Vagina (tissue), 2 donors: ENCODE measurements around the gene RYR1.

Experiments
- CTCF ChIP-seq, 3 experiments: fragments of 450-650 bp in 2 of 3; fragments of 200-600 bp in 1 of 3; sonication (generic) in 1 of 3; IDR thresholded peaks; one replicate each; pipeline ENCODE4 v1.5.1; 2017 to 2019; ENCODE audit warnings: antibody characterized with exemption in 3 of 3, mild to moderate bottlenecking in 2 of 3, moderate library complexity in 2 of 3
- POLR2A ChIP-seq, 2 donors: fragments of 450-650 bp; IDR thresholded peaks; one replicate each; pipeline ENCODE4 v1.6.1; 2017; ENCODE audit warnings: antibody characterized with exemption in 2 of 2, mild to moderate bottlenecking in 2 of 2, moderate library complexity in 2 of 2
- POLR2AphosphoS5 ChIP-seq, 2 donors: sonication (generic); formaldehyde crosslinking; IDR thresholded peaks; one replicate each; pipeline ENCODE4 v1.9.0; 2017; ENCODE audit warnings: antibody characterized with exemption in 2 of 2, mild to moderate bottlenecking in 2 of 2, low read depth in 1 of 2; ENCODE audit not compliant: insufficient read depth in 1 of 2

GRCh38 chr19:38538793-38539528 lies 105.5 kb downstream of the RYR1 start:
- TF ChIP-seq CTCF (IDR thresholded peaks at IDR 0.05) (no peak), POLR2AphosphoS5 (IDR thresholded peaks at IDR 0.05; ENCODE audit: insufficient read depth in 1 of 2, low read depth in 1 of 2) (no peak), POLR2A (IDR thresholded peaks at IDR 0.05) (no peak)
